Fibroblast of lung (primary cell): ENCODE measurements around the gene HLA-F.

Experiments used
- EZH2 ChIP-seq: IDR thresholded peaks from 2 replicates; pipeline ENCODE4 v1.5.1; 2012; ENCODE audit warnings: low read length, control low read depth, mild to moderate bottlenecking; ENCODE audit errors: missing control alignments
- TF ChIP-seq, protein P1 (sequence below), 2 donors: IDR thresholded peaks in 1 of 2; conservative IDR thresholded peaks in 1 of 2; 1 replicate in 1 of 2; 2 replicates in 1 of 2; pipeline ENCODE4 v1.5.1; 2011 to 2012; ENCODE audit warnings: low read length in 2 of 2, control low read depth in 1 of 2, inconsistent platforms in 1 of 2, low read depth in 1 of 2, mild to moderate bottlenecking in 1 of 2

GRCh38 chr6:29727637-29728036, 4.4 kb downstream of the HLA-F start:
- TF ChIP-seq, protein P1, sequence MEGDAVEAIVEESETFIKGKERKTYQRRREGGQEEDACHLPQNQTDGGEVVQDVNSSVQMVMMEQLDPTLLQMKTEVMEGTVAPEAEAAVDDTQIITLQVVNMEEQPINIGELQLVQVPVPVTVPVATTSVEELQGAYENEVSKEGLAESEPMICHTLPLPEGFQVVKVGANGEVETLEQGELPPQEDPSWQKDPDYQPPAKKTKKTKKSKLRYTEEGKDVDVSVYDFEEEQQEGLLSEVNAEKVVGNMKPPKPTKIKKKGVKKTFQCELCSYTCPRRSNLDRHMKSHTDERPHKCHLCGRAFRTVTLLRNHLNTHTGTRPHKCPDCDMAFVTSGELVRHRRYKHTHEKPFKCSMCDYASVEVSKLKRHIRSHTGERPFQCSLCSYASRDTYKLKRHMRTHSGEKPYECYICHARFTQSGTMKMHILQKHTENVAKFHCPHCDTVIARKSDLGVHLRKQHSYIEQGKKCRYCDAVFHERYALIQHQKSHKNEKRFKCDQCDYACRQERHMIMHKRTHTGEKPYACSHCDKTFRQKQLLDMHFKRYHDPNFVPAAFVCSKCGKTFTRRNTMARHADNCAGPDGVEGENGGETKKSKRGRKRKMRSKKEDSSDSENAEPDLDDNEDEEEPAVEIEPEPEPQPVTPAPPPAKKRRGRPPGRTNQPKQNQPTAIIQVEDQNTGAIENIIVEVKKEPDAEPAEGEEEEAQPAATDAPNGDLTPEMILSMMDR (conservative IDR thresholded peaks at IDR 0.05 in 1 of 2, IDR thresholded peaks at IDR 0.05 in 1 of 2; ENCODE audit: low read depth in 1 of 2, low read length in 2 of 2): no peak
- no peak for TF ChIP-seq EZH2
